22Rv1 (cell line): Measurements from ENCODE around the gene C3orf20.

Experiments used
- CTCF ChIP-seq: fragments of 450-650 bp; IDR thresholded peaks from 2 replicates; pipeline ENCODE4 v1.5.1; 2017; ENCODE audit warnings: mild to moderate bottlenecking
- ZFX ChIP-seq: fragments of 450-650 bp; IDR thresholded peaks from 2 replicates; pipeline ENCODE4 v1.6.1; 2017; ENCODE audit warnings: antibody characterized with exemption, borderline replicate concordance

GRCh38 chr3:14646131-14646573, 28.8 kb upstream of the C3orf20 start:
- TF ChIP-seq CTCF (no peak), ZFX (no peak)
